ENCODE measurements around the gene FBLN5.

The FBLN5 gene

DNA sequence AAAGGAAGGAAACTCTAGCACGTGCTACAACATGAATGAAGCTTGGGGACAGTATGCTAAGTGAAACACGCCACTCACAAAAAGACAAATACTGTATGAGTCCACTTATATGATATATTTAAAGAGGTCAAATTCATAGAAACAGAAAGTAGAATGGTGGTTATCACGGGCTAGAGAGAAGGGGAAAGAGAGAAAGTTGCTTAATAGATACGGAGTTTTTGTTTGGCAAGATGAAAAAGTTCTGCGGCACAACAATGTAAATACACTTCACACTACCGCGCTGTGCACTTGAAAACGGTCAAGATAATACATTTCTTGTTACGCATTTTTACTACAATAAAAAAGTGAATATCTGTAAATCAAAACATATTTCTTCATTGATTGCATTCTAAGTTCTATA is 37.3 kb downstream of the FBLN5 start:
- H3K27ac ChIP-seq (ENCODE audit: insufficient read depth, low read depth, low read length, poor library complexity, severe bottlenecking) = no peak overlapping the region
- H3K4me1 ChIP-seq (ENCODE audit: control insufficient read depth, insufficient read depth, low read length) = no peaks in the 10 kb centered on the region
- no peaks in the 10 kb centered on the region for H3K27me3 ChIP-seq (ENCODE audit: control insufficient read depth, insufficient read depth, low read length, poor library complexity, severe bottlenecking)
- no peak overlapping the region for H3K4me3 ChIP-seq (ENCODE audit: insufficient read depth, low read depth, low read length)
- WGBS, 2 experiments = 94 to 95% methylated on average over 8 to 9 of the region's 9 CpGs
- H3K9me3 ChIP-seq (ENCODE audit: control insufficient read depth, low read length) = no peaks in the 10 kb centered on the region
- H3K36me3 ChIP-seq (ENCODE audit: control insufficient read depth, insufficient read depth, low read length) = no peaks in the 10 kb centered on the region

DNA sequence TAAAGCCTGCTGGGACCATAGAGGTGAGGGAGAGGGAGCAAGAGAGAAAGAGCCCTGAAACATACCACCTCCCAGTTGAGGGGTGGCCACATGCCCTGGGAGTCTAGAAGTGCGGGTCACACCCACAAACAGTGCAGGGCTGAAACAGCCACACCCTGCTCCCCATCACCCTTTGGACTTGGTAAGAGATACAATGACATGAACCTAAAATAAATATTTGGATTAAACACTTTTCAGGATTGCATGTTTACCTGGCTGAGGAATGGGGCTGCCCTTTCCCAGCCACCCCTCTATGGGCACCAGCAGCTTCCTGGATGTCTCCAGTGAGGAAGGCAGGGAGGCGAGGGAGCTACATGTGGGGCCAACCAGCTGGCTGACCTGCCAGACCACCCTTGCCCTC is 41.1 kb downstream of the FBLN5 start:
- WGBS, 2 experiments = 90 to 92% methylated on average over 2 of the region's 2 CpGs
- Histone ChIP-seq H3K4me1 (ENCODE audit: control insufficient read depth, insufficient read depth, low read length) (no peaks in the 10 kb centered on the region), H3K9me3 (ENCODE audit: control insufficient read depth, low read length) (no peaks in the 10 kb centered on the region), H3K27ac (ENCODE audit: insufficient read depth, low read depth, low read length, poor library complexity, severe bottlenecking) (no peak overlapping the region), H3K36me3 (ENCODE audit: control insufficient read depth, insufficient read depth, low read length) (no peaks in the 10 kb centered on the region), H3K4me3 (ENCODE audit: insufficient read depth, low read depth, low read length) (no peak overlapping the region), H3K27me3 (ENCODE audit: control insufficient read depth, insufficient read depth, low read length, poor library complexity, severe bottlenecking) (no peaks in the 10 kb centered on the region)

DNA sequence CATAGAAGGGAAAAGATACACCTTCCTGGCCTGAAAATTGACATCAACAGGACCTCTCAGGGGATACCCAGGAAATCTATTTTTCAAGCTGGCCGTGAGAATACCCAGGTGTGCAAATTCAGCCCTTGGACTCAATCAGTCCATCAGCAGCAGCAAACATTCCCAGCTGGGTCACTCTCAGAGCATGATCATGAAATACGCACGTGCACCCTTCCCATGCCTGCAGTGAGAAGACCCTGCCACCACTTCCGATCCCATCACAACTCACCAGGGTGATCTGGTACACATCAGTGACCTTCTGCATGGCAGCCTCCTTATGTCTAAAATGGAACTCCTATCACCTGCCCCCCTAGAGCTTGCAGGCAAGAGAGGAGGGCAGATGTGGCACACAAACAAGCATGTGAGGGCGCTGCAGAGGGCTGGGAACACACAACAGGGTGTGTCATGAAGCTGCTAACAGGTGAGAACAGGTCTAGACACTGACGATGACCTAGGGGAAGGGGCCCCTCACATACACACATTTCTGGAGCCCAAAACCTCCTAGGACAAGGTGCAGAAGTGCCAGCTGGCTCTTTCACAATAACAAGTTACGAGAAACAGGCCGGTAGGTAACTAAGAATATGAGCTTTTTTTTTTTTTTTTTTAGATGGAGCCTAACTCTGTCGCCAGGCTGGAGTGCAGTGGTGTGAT is 42.4 kb downstream of the FBLN5 start:
- Histone ChIP-seq H3K27me3 (ENCODE audit: control insufficient read depth, insufficient read depth, low read length, poor library complexity, severe bottlenecking) (no peaks in the 10 kb centered on the region), H3K9me3 (ENCODE audit: control insufficient read depth, low read length) (no peaks in the 10 kb centered on the region), H3K4me1 (ENCODE audit: control insufficient read depth, insufficient read depth, low read length) (no peaks in the 10 kb centered on the region), H3K4me3 (ENCODE audit: insufficient read depth, low read depth, low read length) (no peak overlapping the region), H3K36me3 (ENCODE audit: control insufficient read depth, insufficient read depth, low read length) (no peaks in the 10 kb centered on the region), H3K27ac (ENCODE audit: insufficient read depth, low read depth, low read length, poor library complexity, severe bottlenecking) (no peak overlapping the region)
- WGBS, 2 experiments = 91 to 95% methylated on average over 9 of the region's 9 CpGs

DNA sequence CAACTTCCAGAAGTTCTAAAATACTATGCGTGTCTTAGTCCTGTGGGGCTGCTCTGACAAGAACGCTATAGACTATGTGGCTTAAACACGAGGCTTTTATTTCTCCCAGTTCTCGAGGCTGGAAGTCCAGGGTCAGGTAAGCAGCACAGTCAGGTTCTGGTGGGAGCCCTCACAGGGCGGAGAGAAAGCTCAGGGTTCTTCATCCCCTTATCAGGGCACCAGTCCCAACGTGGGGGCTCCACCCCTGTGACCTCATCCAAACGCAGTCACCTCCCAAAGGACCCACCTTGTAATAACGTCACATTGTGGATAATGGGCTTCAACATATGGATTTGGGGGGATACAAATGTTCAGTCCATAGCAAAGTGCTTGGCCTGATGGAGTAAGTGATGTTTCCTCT is 43.0 kb downstream of the FBLN5 start:
- WGBS, 2 experiments = 88 to 90% methylated on average over 8 of the region's 8 CpGs
- no peak overlapping the region for H3K4me3 ChIP-seq (ENCODE audit: insufficient read depth, low read depth, low read length)
- H3K27me3 ChIP-seq (ENCODE audit: control insufficient read depth, insufficient read depth, low read length, poor library complexity, severe bottlenecking) = no peaks in the 10 kb centered on the region
- H3K9me3 ChIP-seq (ENCODE audit: control insufficient read depth, low read length) = no peaks in the 10 kb centered on the region
- no peak overlapping the region for H3K27ac ChIP-seq (ENCODE audit: insufficient read depth, low read depth, low read length, poor library complexity, severe bottlenecking)
- no peaks in the 10 kb centered on the region for H3K4me1 ChIP-seq (ENCODE audit: control insufficient read depth, insufficient read depth, low read length)
- no peaks in the 10 kb centered on the region for H3K36me3 ChIP-seq (ENCODE audit: control insufficient read depth, insufficient read depth, low read length)

DNA sequence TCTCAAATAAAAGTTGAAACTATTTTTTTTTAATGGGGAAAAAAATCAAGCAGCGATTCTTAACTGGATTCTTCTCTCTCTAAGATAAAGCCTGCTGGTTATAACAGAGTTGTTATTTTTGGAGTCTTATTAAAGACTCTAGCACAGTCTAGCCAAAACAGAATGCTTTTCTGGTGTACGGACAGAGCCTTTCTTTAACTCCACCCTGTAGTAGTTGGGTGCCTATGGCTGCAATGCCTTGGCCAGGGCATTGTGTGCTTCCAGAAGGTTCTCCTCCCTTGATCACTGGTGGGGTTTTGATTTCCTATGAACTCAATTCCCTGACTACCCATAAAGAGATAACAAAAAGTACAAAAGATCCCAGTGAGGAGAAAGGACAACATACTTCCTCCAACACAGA is 44.4 kb downstream of the FBLN5 start:
- Histone ChIP-seq H3K27me3 (ENCODE audit: control insufficient read depth, insufficient read depth, low read length, poor library complexity, severe bottlenecking) (no peaks in the 10 kb centered on the region), H3K27ac (ENCODE audit: insufficient read depth, low read depth, low read length, poor library complexity, severe bottlenecking) (no peak overlapping the region), H3K4me3 (ENCODE audit: insufficient read depth, low read depth, low read length) (no peak overlapping the region), H3K36me3 (ENCODE audit: control insufficient read depth, insufficient read depth, low read length) (no peaks in the 10 kb centered on the region), H3K4me1 (ENCODE audit: control insufficient read depth, insufficient read depth, low read length) (no peaks in the 10 kb centered on the region), H3K9me3 (ENCODE audit: control insufficient read depth, low read length) (no peaks in the 10 kb centered on the region)
- 87 to 93% methylated on average over 2 of the region's 2 CpGs for WGBS, 2 experiments

DNA sequence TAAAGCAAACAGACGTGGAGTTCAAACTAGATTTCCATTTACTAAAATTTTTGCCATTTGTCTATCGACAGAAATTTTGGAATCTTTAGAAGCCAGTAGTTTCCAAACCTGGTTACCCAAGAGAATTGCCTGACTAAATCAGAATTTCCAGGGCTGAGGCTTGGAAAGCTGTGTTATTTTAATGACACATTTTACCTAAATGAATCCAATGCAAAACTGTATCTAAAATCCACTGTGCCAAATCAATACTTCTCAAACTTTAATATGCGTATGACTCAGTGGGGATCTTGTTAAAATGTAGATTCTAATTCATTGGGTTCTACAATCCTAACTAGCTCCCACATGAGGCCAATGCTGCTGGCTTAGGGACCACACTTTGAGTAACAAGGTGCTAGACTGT is 45.2 kb downstream of the FBLN5 start:
- Histone ChIP-seq H3K27me3 (ENCODE audit: control insufficient read depth, insufficient read depth, low read length, poor library complexity, severe bottlenecking) (no peaks in the 10 kb centered on the region), H3K4me1 (ENCODE audit: control insufficient read depth, insufficient read depth, low read length) (peaks cover 2% of the 10 kb centered on the region), H3K9me3 (ENCODE audit: control insufficient read depth, low read length) (no peaks in the 10 kb centered on the region), H3K36me3 (ENCODE audit: control insufficient read depth, insufficient read depth, low read length) (no peaks in the 10 kb centered on the region), H3K4me3 (ENCODE audit: insufficient read depth, low read depth, low read length) (no peak overlapping the region), H3K27ac (ENCODE audit: insufficient read depth, low read depth, low read length, poor library complexity, severe bottlenecking) (no peak overlapping the region)
- 88 to 90% methylated on average over 3 of the region's 3 CpGs for WGBS, 2 experiments

DNA sequence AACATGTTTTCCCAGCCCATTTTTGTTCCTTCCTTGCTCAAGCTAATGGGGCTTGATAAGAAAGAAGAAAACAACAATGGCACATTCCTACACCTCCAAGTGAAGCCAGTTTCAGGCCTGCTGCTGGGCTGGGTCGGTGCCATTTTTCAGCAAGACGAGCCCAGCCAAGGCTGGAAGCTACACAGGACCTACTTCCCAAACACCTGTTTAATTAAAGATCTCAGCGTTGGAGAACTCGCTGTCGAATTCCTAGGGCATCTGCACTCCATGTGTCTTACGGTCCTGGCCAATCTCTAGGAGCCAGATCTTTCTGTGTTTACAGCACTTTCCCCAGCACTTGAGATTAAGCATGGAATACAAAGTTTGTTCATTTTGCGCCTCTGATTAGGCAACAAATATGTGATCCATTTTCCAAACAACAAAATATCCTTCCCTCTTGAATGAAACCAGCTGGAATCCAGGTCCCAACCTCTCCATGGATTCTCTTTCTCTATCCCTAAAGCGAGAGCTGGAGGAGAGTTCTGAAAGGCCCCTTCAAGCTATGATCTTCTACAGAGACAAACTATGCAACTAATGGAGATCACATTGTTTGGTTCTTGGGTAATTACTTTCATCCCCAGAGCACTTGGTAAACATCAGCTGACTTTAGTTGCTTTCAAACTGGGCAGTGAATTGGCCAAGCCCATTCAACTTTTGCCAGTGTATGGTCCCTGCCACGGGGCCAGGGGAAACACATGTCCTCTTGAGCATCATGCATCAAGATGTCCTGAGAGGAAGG is 45.9 kb downstream of the FBLN5 start:
- no peak overlapping the region for H3K4me3 ChIP-seq (ENCODE audit: insufficient read depth, low read depth, low read length)
- no peaks in the 10 kb centered on the region for H3K27me3 ChIP-seq (ENCODE audit: control insufficient read depth, insufficient read depth, low read length, poor library complexity, severe bottlenecking)
- WGBS, 2 experiments = 93 to 95% methylated on average over 9 of the region's 9 CpGs
- H3K4me1 ChIP-seq (ENCODE audit: control insufficient read depth, insufficient read depth, low read length) = peaks cover 5% of the 10 kb centered on the region
- H3K36me3 ChIP-seq (ENCODE audit: control insufficient read depth, insufficient read depth, low read length) = no peaks in the 10 kb centered on the region
- no peak overlapping the region for H3K27ac ChIP-seq (ENCODE audit: insufficient read depth, low read depth, low read length, poor library complexity, severe bottlenecking)
- no peaks in the 10 kb centered on the region for H3K9me3 ChIP-seq (ENCODE audit: control insufficient read depth, low read length)

DNA sequence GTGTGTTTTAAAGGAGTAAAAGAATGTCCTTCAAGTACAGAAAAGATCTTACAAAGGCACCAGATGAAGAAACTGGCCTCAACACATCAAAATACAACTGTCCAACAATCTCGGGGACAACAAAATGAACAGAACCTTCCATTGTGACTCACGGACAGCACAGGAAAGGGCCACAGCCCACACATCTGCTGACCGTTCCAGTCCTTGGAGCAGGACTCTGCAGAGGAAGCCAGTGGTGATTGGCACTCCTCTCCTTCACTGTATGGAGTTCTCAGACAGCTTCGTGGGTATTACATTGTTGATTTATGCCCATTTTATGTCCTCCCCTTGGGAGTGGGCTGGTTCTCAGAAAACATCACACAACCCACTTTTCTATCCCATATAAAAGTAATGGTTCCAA is 47.7 kb downstream of the FBLN5 start:
- H3K36me3 ChIP-seq (ENCODE audit: control insufficient read depth, insufficient read depth, low read length) = no peaks in the 10 kb centered on the region
- H3K4me1 ChIP-seq (ENCODE audit: control insufficient read depth, insufficient read depth, low read length) = peaks cover 5% of the 10 kb centered on the region
- no peaks in the 10 kb centered on the region for H3K27me3 ChIP-seq (ENCODE audit: control insufficient read depth, insufficient read depth, low read length, poor library complexity, severe bottlenecking)
- no peaks in the 10 kb centered on the region for H3K9me3 ChIP-seq (ENCODE audit: control insufficient read depth, low read length)
- WGBS, 2 experiments = 91 to 94% methylated on average over 4 of the region's 4 CpGs
- no peak overlapping the region for H3K27ac ChIP-seq (ENCODE audit: insufficient read depth, low read depth, low read length, poor library complexity, severe bottlenecking)
- H3K4me3 ChIP-seq (ENCODE audit: insufficient read depth, low read depth, low read length) = no peak overlapping the region

DNA sequence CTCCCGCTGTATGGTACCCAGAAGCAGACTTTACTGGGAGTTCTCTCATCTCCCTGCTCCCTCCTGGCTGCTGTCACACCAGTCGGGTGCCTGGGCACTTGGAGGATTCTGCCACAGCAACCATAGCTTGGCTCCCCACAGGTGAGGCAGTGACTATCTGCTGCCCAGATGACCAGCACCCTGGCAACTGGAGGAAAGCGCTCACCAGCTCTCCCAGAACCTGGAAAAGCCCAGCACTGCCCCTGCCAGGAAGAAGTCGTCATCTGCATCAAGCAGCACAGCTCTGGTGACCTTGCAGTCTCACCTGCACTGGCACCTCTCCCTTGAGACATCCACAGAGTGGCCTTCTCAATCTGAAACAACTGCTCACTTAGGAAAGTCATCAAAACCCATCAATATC is 48.3 kb downstream of the FBLN5 start:
- Histone ChIP-seq H3K27me3 (ENCODE audit: control insufficient read depth, insufficient read depth, low read length, poor library complexity, severe bottlenecking) (no peaks in the 10 kb centered on the region), H3K36me3 (ENCODE audit: control insufficient read depth, insufficient read depth, low read length) (no peaks in the 10 kb centered on the region), H3K27ac (ENCODE audit: insufficient read depth, low read depth, low read length, poor library complexity, severe bottlenecking) (no peak overlapping the region), H3K9me3 (ENCODE audit: control insufficient read depth, low read length) (no peaks in the 10 kb centered on the region), H3K4me3 (ENCODE audit: insufficient read depth, low read depth, low read length) (no peak overlapping the region), H3K4me1 (ENCODE audit: control insufficient read depth, insufficient read depth, low read length) (peaks cover 5% of the 10 kb centered on the region)
- WGBS, 2 experiments = 89 to 90% methylated on average over 4 of the region's 4 CpGs

DNA sequence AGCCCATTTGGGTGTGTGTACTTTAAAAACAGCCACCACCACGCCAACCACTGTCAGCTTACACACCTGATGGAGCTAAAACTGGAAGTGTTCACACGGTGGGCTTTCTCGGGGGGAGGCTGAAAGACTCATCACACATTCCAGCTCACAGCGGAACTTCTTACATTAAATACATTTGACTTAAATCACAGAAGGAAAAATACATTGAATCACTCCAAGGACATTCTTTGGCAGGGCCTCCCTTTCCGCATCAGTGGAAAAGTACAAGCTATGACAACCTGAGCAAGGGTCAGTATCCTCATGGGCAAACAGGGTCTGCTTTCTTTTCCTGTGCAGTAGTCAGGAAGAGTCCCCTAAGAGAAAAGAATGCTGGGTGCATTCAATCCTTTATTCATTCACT is 49.1 kb downstream of the FBLN5 start:
- Histone ChIP-seq H3K4me3 (ENCODE audit: insufficient read depth, low read depth, low read length) (no peak overlapping the region), H3K4me1 (ENCODE audit: control insufficient read depth, insufficient read depth, low read length) (peaks cover 5% of the 10 kb centered on the region), H3K27ac (ENCODE audit: insufficient read depth, low read depth, low read length, poor library complexity, severe bottlenecking) (no peak overlapping the region), H3K36me3 (ENCODE audit: control insufficient read depth, insufficient read depth, low read length) (no peaks in the 10 kb centered on the region), H3K9me3 (ENCODE audit: control insufficient read depth, low read length) (no peaks in the 10 kb centered on the region), H3K27me3 (ENCODE audit: control insufficient read depth, insufficient read depth, low read length, poor library complexity, severe bottlenecking) (no peaks in the 10 kb centered on the region)
- 92 to 96% methylated on average over 5 of the region's 5 CpGs for WGBS, 2 experiments

Data from ectodermal cell (in vitro differentiated cells).